Psoas muscle (tissue), 8 donors: ENCODE measurements around the gene CSPG5. TPM values are rescaled to one million over a fixed set of nuclear protein-coding genes. Genes with fewer than 3 reads are reported as not detected.

ENCODE experiments used
- ATAC-seq, 4 donors: fragments of 200-7000 bp; cut with Tn5 transposase; one replicate each; pipeline ENCODE4 v1.9.1; 2020; ENCODE audit warnings: moderate library complexity in 3 of 4, mild to moderate bottlenecking in 2 of 4
- DNase-seq, 2 donors: peaks; one replicate each; pipeline ENCODE4 v3.0.0-alpha.2; 2020
- H3K27ac ChIP-seq: fragments of 200-600 bp; one replicate; pipeline ENCODE4 v1.8.0; 2022
- H3K27me3 ChIP-seq, 3 donors: fragments of 200-600 bp in 1 of 3; one replicate each; pipeline versions ENCODE4 v1.6.1 to v1.8.0; 2013 to 2022; ENCODE audit warnings: low read length in 2 of 3, mild to moderate bottlenecking in 2 of 3, moderate library complexity in 1 of 3; ENCODE audit not compliant: insufficient read depth in 3 of 3
- H3K36me3 ChIP-seq, 2 donors: fragments of 200-600 bp in 1 of 2; one replicate each; pipeline versions ENCODE4 v1.6.1 to v1.8.0; 2013 to 2022; ENCODE audit warnings: low read depth in 1 of 2, mild to moderate bottlenecking in 1 of 2, moderate library complexity in 1 of 2; ENCODE audit not compliant: insufficient read depth in 1 of 2
- H3K4me1 ChIP-seq: fragments of 200-600 bp; one replicate; pipeline ENCODE4 v1.8.0; 2022
- H3K4me3 ChIP-seq: fragments of 200-600 bp; one replicate; pipeline ENCODE4 v1.8.0; 2022; ENCODE audit warnings: mild to moderate bottlenecking
- H3K9me3 ChIP-seq: fragments of 200-600 bp; one replicate; pipeline ENCODE4 v1.8.0; 2022
- WGBS, 3 donors: extraction: QIAGEN DNeasy Blood & Tissue Kit; methylation state at CpG; one replicate each; pipeline versions ENCODE4 v1.1.6 to v1.1.7; 2013; 5-methylcytosine and 5-hydroxymethylcytosine counted together
- intact Hi-C, 2 donors: fragments of 100-400 bp; cut with DNase I; formaldehyde crosslinking; loops; one replicate each; pipeline versions ENCODE4 v1.11.0 to v1.14.2; 2022
- polyA plus RNA-seq, 3 donors: library from polyadenylated mRNA; stranded (reverse); fragments of 200-250 nt; gene quantifications; one replicate each; pipeline ENCODE4 v1.2.3, GENCODE V29; 2013
- total RNA-seq, 4 donors: library from RNA; stranded (reverse); fragmentation: NEBNext Ultra II Directional in 2 of 4; extraction: Animal tissue kit (Norgen Biotek cat#: 25700) in 2 of 4; gene quantifications; one replicate each; pipeline versions ENCODE4 v1.2.1 to v1.2.4, GENCODE V29; 2021 to 2023
- TF ChIP-seq, protein P1 (sequence below): fragments of 200-600 bp; IDR thresholded peaks from one replicate; pipeline ENCODE4 v1.8.0; 2022; ENCODE audit warnings: antibody characterized with exemption
- donor health status: healthy with polysubstance abuse.
- donor health status: DM: no; HTN: no; CAD: no; lungs with moderate emphysema.
- donor health status: Bipolar disorder and iron deficiency.
- donor health status: healthy.
- donor health status: DM: yes; HTN: yes; CAD: no.
- donor health status: DM: no; HTN: no; CAD: no.
- donor health status: DM: no; HTN: no; CAD: no.
- donor health status: DM: yes; HTN: yes; CAD: no.

The CSPG5 gene
- total and polyA plus RNA-seq, 7 donors, result 0.18 to 1.1 (median 0.28) TPM; not detected in 1

DNA sequence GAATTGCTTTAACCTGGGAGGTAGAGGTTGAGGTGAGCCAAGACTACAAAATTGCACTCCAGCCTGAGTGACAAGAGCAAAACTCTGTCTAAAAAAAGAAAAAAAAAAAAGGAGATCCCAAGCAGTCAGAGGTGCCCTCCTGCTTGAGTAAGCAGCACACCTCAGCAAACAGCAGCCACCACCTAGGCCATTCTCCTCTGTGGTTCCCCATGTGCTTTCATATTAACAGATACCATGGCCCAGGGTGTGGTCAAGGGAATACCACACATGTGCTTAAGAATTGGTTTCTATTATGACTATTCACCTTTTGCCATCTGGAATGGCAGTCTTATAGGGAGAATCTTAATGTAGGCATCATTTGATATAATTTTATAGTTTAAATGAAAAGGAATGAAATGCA lies 24.7 kb upstream of the CSPG5 start:
- Histone ChIP-seq H3K27me3 (no peaks in the 10 kb centered on the region), H3K9me3 (no peaks in the 10 kb centered on the region), H3K27ac (no peak overlapping the region), H3K36me3 (peaks cover 3 to 44% of the 10 kb centered on the region in 2 donors), H3K4me1 (no peaks in the 10 kb centered on the region), H3K4me3 (no peak overlapping the region)
- intact Hi-C loops, result no loop called here
- ATAC-seq, result no peak
- DNase-seq, result no peak
- TF ChIP-seq, protein P1, sequence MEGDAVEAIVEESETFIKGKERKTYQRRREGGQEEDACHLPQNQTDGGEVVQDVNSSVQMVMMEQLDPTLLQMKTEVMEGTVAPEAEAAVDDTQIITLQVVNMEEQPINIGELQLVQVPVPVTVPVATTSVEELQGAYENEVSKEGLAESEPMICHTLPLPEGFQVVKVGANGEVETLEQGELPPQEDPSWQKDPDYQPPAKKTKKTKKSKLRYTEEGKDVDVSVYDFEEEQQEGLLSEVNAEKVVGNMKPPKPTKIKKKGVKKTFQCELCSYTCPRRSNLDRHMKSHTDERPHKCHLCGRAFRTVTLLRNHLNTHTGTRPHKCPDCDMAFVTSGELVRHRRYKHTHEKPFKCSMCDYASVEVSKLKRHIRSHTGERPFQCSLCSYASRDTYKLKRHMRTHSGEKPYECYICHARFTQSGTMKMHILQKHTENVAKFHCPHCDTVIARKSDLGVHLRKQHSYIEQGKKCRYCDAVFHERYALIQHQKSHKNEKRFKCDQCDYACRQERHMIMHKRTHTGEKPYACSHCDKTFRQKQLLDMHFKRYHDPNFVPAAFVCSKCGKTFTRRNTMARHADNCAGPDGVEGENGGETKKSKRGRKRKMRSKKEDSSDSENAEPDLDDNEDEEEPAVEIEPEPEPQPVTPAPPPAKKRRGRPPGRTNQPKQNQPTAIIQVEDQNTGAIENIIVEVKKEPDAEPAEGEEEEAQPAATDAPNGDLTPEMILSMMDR, result no peak

DNA sequence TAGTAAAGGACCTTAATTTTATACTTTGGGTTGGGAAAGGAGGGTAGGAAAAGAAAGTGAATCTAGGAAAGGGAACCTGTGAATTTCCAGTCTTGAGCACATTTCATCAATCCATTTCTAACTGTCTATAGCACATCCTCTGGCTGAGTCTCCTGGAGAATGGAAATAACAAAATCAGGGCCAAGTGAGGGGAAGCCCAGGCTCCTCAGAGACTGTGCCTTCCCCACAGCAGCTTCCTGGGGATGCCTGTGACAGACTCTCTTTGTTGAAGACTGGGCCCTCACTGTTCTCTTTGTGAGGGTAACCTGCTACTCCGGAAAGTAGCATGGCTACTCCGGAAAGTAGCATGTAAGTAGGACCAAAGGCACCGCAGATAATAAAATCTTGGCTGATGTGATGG lies 22.6 kb upstream of the CSPG5 start:
- TF ChIP-seq, protein P1, result no peak
- no peaks in the 10 kb centered on the region for H3K9me3 ChIP-seq
- DNase-seq, result no peak
- intact Hi-C loops, result no loop called here
- ATAC-seq, result no peak
- H3K36me3 ChIP-seq, result peaks cover 3 to 29% of the 10 kb centered on the region in 2 donors
- 76 to 85% (median 81%) methylated on average over 3 of the region's 3 CpGs for WGBS, 3 donors
- H3K4me3 ChIP-seq, result no peak overlapping the region
- no peaks in the 10 kb centered on the region for H3K4me1 ChIP-seq
- no peak overlapping the region for H3K27ac ChIP-seq
- no peaks in the 10 kb centered on the region for H3K27me3 ChIP-seq

DNA sequence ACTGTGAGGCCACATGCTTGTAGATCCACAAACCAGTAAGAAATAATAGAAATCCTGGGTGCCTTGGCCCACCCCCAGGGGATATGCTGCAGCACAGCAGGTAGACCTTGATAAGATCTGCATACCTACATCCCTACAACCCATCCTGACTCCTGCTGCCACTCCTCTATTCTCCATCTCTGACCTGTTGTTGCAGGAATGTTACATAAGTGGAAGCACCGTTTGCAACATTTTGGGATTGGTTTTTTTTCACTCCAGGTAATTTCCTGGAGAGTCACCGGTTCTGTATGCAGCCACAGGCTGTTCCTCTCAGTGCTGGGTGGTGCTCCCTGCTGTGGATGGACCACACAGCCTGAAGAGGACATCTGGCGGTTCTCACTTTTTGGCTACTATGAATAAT lies 16.1 kb upstream of the CSPG5 start:
- H3K4me1 ChIP-seq, result no peaks in the 10 kb centered on the region
- H3K36me3 ChIP-seq, result peaks cover 3 to 42% of the 10 kb centered on the region in 2 donors
- ATAC-seq (no peak), DNase-seq (no peak)
- H3K27me3 ChIP-seq, result no peaks in the 10 kb centered on the region
- intact Hi-C loops, result no loop called here
- TF ChIP-seq, protein P1, result no peak
- no peak overlapping the region for H3K27ac ChIP-seq
- no peak overlapping the region for H3K4me3 ChIP-seq
- no peaks in the 10 kb centered on the region for H3K9me3 ChIP-seq
- WGBS, 3 donors, result 79 to 87% (median 86%) methylated on average over 3 of the region's 3 CpGs

DNA sequence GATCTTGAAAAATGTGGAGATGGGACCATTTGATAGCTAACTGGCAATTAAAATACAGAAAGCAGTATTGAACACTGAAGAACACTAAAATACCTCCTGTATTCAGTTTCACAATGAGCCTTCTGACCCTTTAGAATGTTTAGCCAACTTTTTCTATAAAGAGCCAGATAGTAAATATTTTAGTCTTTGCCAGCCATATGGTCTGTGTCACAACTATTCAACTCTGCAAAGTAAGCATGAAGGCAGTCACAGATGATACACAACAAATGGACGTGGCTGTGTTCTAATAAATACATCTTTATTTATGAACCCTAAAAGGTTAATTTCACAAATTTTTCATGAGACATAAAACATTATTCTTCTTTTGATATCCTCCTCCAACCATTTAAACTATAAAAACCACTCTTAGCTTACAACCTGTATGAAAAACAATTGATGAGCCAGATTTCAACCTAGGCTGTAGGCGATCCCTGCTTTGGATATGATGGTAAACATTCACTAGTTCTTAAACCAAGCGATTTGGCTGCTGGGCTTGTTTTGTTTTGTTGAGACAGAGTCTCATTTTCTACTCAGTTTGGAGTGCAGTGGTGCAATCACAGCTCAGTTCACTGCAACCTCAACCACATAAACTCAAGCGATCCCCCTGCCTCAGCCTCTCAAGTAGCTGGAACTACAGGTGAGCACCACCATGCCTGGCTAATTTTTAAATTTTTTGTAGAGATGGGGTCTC lies 13.6 kb upstream of the CSPG5 start:
- no peaks in the 10 kb centered on the region for H3K9me3 ChIP-seq
- no peak overlapping the region for H3K4me3 ChIP-seq
- intact Hi-C loops, result no loop called here
- H3K27me3 ChIP-seq, result no peaks in the 10 kb centered on the region
- H3K27ac ChIP-seq, result no peak overlapping the region
- DNase-seq (no peak), ATAC-seq (no peak)
- WGBS, 3 donors, result 89 to 91% (median 90%) methylated on average over 4 of the region's 4 CpGs
- H3K4me1 ChIP-seq, result no peaks in the 10 kb centered on the region
- TF ChIP-seq, protein P1, result no peak
- H3K36me3 ChIP-seq, result peaks cover 7 to 54% of the 10 kb centered on the region in 2 donors

DNA sequence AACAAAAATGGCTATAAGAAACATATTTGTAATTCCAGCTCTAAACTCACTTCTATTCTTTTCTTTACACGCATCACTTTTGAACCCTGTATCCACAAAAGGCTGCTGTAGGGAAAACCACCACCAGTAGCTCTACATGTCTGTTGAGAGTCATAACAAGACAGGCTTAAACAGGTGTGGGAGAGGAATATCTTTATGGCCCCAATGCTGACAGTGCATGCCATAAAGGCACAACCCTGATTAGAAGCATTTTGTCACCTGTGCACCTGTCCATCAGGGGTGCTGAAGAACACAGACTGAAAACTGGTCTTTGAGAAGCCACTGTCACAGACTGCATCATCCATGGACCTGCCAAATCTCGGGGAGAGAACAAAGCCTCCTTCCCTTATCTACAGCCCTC lies 11.6 kb upstream of the CSPG5 start:
- intact Hi-C loops, result no loop called here
- TF ChIP-seq, protein P1, result no peak
- H3K27ac ChIP-seq, result no peak overlapping the region
- ATAC-seq (no peak), DNase-seq (no peak)
- H3K27me3 ChIP-seq, result no peaks in the 10 kb centered on the region
- 87 to 96% (median 93%) methylated on average over 2 of the region's 2 CpGs for whole genome bisulfite sequencing, 3 donors
- H3K4me1 ChIP-seq, result no peaks in the 10 kb centered on the region
- no peaks in the 10 kb centered on the region for H3K9me3 ChIP-seq
- H3K36me3 ChIP-seq, result peaks cover 7 to 68% of the 10 kb centered on the region in 2 donors
- H3K4me3 ChIP-seq, result no peak overlapping the region
